GM06990 (cell line): ENCODE results near the gene MTCL1.

Experiments used
- DNase-seq: peaks from one replicate; pipeline ENCODE4 v3.0.0-alpha.2; 2011; ENCODE audit not compliant: insufficient read length; ENCODE audit errors: extremely low read depth
- H3K27me3 ChIP-seq: replicated peaks from 2 replicates; pipeline ENCODE4 v1.6.0; 2011; ENCODE audit warnings: low read length; ENCODE audit not compliant: control insufficient read depth, insufficient read depth
- H3K36me3 ChIP-seq: 2 replicates; pipeline ENCODE4 v1.5.1; 2011; ENCODE audit warnings: low read length; ENCODE audit not compliant: control insufficient read depth, insufficient read depth
- H3K4me3 ChIP-seq: replicated peaks from 2 replicates; pipeline ENCODE4 v1.5.1; 2011; ENCODE audit warnings: low read depth, mild to moderate bottlenecking, control low read depth, low read length
- TF ChIP-seq, protein P1 (sequence below): IDR thresholded peaks from 2 replicates; pipeline ENCODE4 v1.5.1; 2011; ENCODE audit warnings: low read length, control low read depth, mild to moderate bottlenecking, inconsistent platforms; ENCODE audit not compliant: insufficient read depth, poor library complexity, severe bottlenecking

MTCL1 gene

DNA sequence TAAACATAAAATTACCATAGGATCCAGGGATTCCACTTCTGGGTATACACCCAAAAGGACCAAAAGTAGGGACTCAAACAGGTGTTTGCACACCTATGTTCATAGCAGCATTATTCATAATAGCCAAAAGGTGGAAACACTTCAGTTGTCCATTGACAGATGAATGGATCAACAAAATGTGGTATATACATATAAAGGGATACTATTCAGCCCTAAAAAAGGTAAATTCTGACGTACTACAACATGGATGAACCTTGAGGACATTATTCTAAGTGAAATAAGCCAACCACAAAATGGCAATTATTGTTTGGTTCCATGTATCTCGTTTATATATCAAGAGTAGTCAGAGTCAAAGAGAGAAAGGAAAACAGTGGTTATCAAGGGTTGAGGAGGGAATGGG, 128.1 kb downstream of the MTCL1 start:
- H3K4me3 ChIP-seq = no peak overlapping the region
- no peak for DNase-seq
- no peaks in the 10 kb centered on the region; the same call in 1 of the 2 replicates for H3K27me3 ChIP-seq
- TF ChIP-seq, protein P1, sequence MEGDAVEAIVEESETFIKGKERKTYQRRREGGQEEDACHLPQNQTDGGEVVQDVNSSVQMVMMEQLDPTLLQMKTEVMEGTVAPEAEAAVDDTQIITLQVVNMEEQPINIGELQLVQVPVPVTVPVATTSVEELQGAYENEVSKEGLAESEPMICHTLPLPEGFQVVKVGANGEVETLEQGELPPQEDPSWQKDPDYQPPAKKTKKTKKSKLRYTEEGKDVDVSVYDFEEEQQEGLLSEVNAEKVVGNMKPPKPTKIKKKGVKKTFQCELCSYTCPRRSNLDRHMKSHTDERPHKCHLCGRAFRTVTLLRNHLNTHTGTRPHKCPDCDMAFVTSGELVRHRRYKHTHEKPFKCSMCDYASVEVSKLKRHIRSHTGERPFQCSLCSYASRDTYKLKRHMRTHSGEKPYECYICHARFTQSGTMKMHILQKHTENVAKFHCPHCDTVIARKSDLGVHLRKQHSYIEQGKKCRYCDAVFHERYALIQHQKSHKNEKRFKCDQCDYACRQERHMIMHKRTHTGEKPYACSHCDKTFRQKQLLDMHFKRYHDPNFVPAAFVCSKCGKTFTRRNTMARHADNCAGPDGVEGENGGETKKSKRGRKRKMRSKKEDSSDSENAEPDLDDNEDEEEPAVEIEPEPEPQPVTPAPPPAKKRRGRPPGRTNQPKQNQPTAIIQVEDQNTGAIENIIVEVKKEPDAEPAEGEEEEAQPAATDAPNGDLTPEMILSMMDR = no peak
- no peaks in the 10 kb centered on the region for H3K36me3 ChIP-seq

GRCh38 chr18:8834881-8835280, 129.5 kb downstream of the MTCL1 start:
- Histone ChIP-seq H3K36me3 (no peaks in the 10 kb centered on the region), H3K4me3 (no peak overlapping the region), H3K27me3 (no peaks in the 10 kb centered on the region; the same call in 1 of the 2 replicates)
- TF ChIP-seq, protein P1 = no peak
- DNase-seq = no peak

DNA sequence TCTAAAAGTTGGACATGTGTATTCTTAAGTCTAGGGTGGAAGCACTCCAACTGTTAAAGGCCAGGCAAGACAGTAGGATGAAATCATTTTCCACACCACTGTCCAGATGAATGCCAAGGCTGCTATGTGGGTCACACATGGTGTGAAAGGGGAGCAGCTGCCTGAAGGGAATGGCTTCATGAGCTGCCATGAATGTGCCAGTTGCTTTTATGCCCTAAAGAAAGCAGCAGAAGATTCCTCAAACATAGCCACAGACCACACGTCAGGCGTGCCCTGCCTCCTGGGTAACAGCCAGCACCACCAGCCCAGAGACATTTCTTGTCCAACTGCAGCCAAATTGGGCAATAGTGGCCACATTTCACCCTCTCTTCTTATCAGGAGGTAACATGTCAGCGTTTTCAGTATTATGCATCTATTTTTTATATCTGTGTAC, 130.2 kb downstream of the MTCL1 start:
- TF ChIP-seq, protein P1 = no peak
- Histone ChIP-seq H3K27me3 (no peaks in the 10 kb centered on the region), H3K36me3 (no peaks in the 10 kb centered on the region), H3K4me3 (no peak overlapping the region)
- no peak for DNase-seq

DNA sequence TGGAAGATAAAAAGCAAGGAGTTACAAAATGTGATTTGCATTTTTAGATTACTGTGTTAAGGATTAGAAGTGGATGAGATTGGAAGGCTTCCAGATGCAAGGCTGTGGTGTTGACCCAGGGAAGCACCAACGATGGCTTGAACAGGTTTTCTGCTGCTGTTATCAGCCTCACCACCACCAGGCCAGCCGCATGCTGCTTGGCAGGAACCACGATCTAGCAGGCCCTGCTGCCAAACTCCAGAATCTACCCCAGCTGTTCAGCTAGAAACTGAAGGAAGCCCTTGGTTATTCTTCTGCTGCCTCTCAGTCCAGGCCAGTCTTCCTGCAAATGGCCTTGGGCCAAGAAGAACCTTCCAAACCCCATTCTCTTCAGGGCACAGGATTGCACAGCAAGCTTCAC, 133.9 kb downstream of the MTCL1 start:
- H3K27me3 ChIP-seq = no peaks in the 10 kb centered on the region

DNA sequence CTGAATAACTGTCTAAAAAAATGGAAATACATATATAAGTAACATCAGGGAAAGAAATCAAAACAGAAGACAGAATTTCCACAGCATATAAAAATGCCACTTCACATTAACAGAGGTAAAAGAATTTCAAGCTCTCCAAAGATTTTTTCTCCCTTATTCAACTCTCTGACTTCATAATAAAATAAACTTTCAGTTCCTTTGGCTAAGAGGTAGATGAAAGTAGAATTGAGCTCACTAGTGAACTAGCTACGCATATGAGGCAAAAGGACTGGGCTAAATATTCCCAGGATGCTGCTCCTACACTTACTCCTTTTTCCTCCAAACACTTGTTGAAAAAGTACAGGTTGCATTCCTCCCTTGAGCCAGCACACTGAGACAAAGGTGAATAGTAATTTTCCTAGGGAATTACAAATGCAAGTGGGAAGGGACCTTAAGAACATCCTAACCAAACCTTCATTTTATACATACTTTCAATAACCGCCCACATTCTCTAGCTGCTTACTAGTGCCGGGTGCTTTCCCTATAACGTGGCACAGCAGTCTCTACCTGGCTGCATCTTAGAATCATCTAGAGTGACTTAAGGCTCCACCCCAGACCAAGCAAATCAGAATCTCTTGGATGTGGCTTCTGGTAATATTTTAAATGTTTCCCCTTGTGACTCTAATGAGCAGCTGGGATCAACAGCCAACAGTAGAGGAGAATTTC, 136.6 kb downstream of the MTCL1 start:
- H3K27me3 ChIP-seq = no peaks in the 10 kb centered on the region; the same call in 1 of the 2 replicates
- H3K4me3 ChIP-seq = no peak overlapping the region
- DNase-seq = no peak
- TF ChIP-seq, protein P1 = no peak
- no peaks in the 10 kb centered on the region for H3K36me3 ChIP-seq

More for the DNA sequence above, 133.9 kb downstream of the MTCL1 start:
- H3K36me3 ChIP-seq = no peaks in the 10 kb centered on the region
- TF ChIP-seq, protein P1 = no peak
- H3K4me3 ChIP-seq = no peak overlapping the region
- DNase-seq = no peak
